ENCODE measurements around the gene VASH2.

VASH2 gene

GRCh38 chr1:212917858-212918257 is 32.5 kb upstream of the VASH2 start:
- Mint-ChIP-seq H3K9me3 (no peaks in the 10 kb centered on the region), H3K4me3 (no peak overlapping the region)

DNA sequence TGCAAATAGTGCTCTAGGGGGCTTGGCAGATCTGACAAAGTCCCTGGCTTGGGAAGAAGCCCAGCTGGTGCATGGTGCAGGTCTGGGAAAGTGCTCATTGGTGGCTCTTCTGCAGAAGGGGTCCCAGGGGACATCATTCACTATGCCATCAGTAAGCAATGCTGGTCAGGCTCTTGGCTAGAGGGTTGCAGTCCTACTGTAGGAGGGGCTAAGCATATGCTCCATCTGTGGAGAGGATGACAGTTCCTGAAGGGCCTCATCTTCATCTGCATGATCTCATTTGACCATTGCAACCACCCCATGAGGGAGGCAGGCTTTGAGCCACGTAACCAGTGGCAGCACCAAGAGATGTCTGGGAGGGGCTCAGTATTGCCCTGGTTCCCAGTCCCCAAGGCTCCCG is 31.5 kb upstream of the VASH2 start:
- no peak overlapping the region for H3K4me3 Mint-ChIP-seq
- ATAC-seq (no peak), DNase-seq (no peak)
- peaks cover 4% of the 10 kb centered on the region for H3K4me1 Mint-ChIP-seq
- H3K36me3 Mint-ChIP-seq (ENCODE audit: low read depth) = no peaks in the 10 kb centered on the region
- H3K27ac Mint-ChIP-seq = no peak overlapping the region
- peaks cover 12% of the 10 kb centered on the region for H3K27me3 Mint-ChIP-seq
- no peaks in the 10 kb centered on the region for H3K9me3 Mint-ChIP-seq

More at GRCh38 chr1:212917858-212918257, 32.5 kb upstream of the VASH2 start:
- H3K27ac Mint-ChIP-seq = no peak overlapping the region
- no peak for DNase-seq
- H3K36me3 Mint-ChIP-seq (ENCODE audit: low read depth) = no peaks in the 10 kb centered on the region
- ATAC-seq = no peak
- peaks cover 12% of the 10 kb centered on the region for H3K27me3 Mint-ChIP-seq
- H3K4me1 Mint-ChIP-seq = peaks cover 4% of the 10 kb centered on the region

- H3K27ac Mint-ChIP-seq = no peak overlapping the region
- DNase-seq (no peak), ATAC-seq (no peak)
- H3K27me3 Mint-ChIP-seq = peaks cover 15% of the 10 kb centered on the region
- H3K4me1 Mint-ChIP-seq = peaks cover 4% of the 10 kb centered on the region
- H3K9me3 Mint-ChIP-seq = no peaks in the 10 kb centered on the region
- H3K4me3 Mint-ChIP-seq = no peak overlapping the region
- no peaks in the 10 kb centered on the region for H3K36me3 Mint-ChIP-seq (ENCODE audit: low read depth)
Observed at GRCh38 chr1:212920246-212920645, 30.1 kb upstream of the VASH2 start.

DNA sequence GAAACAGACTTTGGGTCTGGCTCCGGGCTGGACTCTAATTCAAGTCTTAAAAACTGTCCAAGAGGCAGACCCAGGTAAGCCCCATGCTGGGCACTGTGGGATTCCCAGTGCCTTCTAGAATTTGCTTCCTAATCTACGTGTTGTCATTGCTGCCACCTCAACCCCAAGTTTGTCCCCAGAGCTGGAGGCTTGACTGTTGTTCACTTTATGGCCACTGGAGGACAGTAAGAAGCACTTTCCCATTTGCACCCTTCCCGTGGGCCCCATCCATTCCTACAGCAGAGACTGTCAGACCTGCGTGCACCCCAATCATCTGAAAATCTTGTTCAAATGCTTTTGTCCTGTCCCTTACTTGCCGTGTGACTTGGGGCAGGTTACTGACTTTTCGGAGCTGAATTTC is 29.4 kb upstream of the VASH2 start:
- peaks cover 18% of the 10 kb centered on the region for H3K27me3 Mint-ChIP-seq

GRCh38 chr1:212922016-212922415 is 28.3 kb upstream of the VASH2 start:
- H3K27me3 Mint-ChIP-seq = peaks cover 15% of the 10 kb centered on the region
- H3K4me1 Mint-ChIP-seq = no peaks in the 10 kb centered on the region
- no peak for DNase-seq
- no peak overlapping the region for H3K27ac Mint-ChIP-seq
- ATAC-seq = no peak
- no peaks in the 10 kb centered on the region for H3K9me3 Mint-ChIP-seq
- H3K4me3 Mint-ChIP-seq = no peak overlapping the region
- H3K36me3 Mint-ChIP-seq (ENCODE audit: low read depth) = no peaks in the 10 kb centered on the region

More for the DNA sequence above, 29.4 kb upstream of the VASH2 start:
- peaks cover 4% of the 10 kb centered on the region for H3K4me1 Mint-ChIP-seq
- H3K4me3 Mint-ChIP-seq = no peak overlapping the region
- DNase-seq (no peak), ATAC-seq (no peak)
- H3K9me3 Mint-ChIP-seq = no peaks in the 10 kb centered on the region
- H3K27ac Mint-ChIP-seq = no peak overlapping the region
- no peaks in the 10 kb centered on the region for H3K36me3 Mint-ChIP-seq (ENCODE audit: low read depth)

GRCh38 chr1:212926372-212926771 is 24.0 kb upstream of the VASH2 start:
- H3K4me1 Mint-ChIP-seq = no peaks in the 10 kb centered on the region
- H3K9me3 Mint-ChIP-seq = no peaks in the 10 kb centered on the region
- H3K27ac Mint-ChIP-seq = no peak overlapping the region
- no peaks in the 10 kb centered on the region for H3K36me3 Mint-ChIP-seq (ENCODE audit: low read depth)
- H3K4me3 Mint-ChIP-seq = no peak overlapping the region
- no peak for ATAC-seq
- peaks cover 11% of the 10 kb centered on the region for H3K27me3 Mint-ChIP-seq
- DNase-seq = no peak

DNA sequence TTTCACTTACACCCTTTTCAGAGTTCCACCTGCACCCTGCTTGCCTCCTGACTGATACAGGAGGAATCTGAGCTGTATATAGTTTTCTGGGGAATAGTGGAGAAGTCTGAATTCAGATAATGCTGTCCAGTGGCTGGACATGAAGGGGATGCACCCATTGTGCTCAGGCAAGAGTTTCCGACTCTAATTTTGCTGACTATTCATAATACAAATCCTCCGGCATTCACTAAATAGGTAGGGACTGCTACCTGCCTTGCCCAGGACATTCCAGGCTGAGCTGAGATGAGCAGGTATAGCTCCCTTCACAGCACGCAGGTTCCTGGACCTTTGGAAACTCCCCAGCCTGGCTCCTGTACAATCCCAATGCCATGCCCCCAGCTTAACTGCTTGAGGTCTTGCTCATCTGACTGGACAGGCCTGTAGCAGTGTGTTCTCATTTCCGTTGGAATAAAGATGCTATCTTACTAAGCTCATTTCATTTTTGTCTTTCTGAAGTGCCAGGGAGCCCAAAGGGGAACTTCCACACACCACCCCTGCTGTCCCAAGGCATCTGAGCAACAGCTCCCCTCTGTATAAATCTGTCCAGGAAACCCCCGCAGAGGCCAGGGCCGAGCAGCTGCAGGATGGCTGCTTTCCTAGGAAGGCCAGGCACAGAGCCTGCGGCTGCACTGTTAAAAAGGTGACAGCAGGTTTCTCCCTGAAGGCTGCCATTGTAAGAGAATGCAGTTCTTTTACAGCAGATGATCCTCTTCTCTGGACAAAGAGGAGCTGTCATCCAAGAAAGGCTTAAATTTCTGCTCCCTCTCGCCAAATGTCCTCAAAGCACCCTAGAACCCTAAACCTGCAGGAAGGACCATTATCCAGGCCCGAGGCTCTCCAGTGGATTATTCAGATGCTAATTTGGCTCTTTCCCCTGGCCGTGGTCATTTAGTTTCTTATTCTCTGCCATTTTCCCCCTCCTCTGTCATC is 21.7 kb upstream of the VASH2 start:
- Mint-ChIP-seq H3K4me3 (no peak overlapping the region), H3K9me3 (no peaks in the 10 kb centered on the region), H3K4me1 (no peaks in the 10 kb centered on the region), H3K27me3 (peaks cover 11% of the 10 kb centered on the region), H3K27ac (no peak overlapping the region), H3K36me3 (ENCODE audit: low read depth) (no peaks in the 10 kb centered on the region)
- no peak for ATAC-seq
- DNase-seq = no peak

DNA sequence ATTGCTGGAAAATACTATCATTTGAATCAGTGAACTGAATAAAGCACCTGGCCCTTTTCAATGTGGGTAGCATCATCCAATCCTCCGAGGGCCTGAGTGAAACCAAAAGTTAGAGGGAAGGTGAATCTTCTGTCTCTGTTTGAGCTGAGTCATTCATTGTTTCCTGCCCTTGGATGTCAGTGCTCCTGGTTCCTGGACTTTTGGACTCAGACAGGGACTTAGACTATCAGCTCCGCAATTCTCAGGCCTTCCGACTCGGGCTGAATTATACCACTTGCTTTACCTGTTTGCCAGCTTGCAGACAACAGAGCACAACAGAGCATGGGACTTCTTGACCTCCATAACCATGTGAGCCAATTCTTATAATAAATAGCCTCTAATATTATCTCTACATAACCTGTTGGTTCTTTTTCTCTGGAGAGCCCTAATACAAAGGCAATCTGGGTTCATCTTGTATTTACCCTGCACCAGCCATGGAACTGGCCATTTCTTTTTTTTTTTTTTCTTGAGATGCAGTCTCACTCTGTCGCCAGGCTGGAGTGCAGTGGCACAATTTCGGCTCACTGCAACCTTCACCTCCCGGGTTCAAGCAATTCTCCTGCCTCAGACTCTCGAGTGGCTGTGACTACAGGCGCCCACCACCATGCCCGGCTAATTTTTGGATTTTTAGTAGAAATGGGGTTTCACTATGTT is 19.2 kb upstream of the VASH2 start:
- H3K27ac Mint-ChIP-seq = no peak overlapping the region
- no peak overlapping the region for H3K4me3 Mint-ChIP-seq
- ATAC-seq (no peak), DNase-seq (no peak)
- H3K27me3 Mint-ChIP-seq = no peaks in the 10 kb centered on the region
- no peaks in the 10 kb centered on the region for H3K9me3 Mint-ChIP-seq
- no peaks in the 10 kb centered on the region for H3K4me1 Mint-ChIP-seq
- no peaks in the 10 kb centered on the region for H3K36me3 Mint-ChIP-seq (ENCODE audit: low read depth)

DNA sequence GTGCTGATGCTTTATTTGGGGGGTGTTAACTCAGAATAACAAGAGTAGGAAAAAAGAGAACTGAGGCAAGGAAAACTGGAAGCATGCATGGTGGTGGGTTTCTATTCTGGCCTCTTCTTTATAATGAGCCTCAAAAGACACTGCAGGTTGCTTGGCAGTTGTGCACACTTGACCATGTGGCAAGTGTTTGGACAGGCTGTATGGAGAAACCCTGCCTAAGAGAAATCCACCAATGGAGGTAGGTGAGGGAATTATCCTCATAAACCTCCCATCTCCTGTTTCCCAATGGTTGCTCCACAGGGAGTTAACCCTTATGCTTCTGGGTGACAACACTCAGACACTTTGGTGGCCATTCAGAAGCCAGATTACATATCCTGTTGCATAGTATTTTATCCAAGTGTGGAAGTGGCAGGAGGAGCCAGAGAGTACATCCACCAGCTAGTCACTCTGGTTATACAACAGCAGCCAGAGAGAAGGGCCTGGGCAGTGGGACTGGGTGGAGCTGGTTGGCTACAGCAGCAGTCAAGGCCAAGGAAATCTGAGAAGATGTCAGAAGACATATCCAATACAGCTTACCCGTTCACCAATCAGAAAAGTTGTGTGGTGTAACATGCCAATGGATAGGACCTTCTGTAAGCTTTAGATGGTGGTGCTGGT is 16.4 kb upstream of the VASH2 start:
- Mint-ChIP-seq H3K4me1 (no peaks in the 10 kb centered on the region), H3K27me3 (no peaks in the 10 kb centered on the region), H3K27ac (no peak overlapping the region), H3K4me3 (no peak overlapping the region), H3K36me3 (ENCODE audit: low read depth) (no peaks in the 10 kb centered on the region), H3K9me3 (no peaks in the 10 kb centered on the region)
- no peak for DNase-seq
- ATAC-seq = no peak

GRCh38 chr1:212935387-212935981 is 14.9 kb upstream of the VASH2 start:
- H3K4me3 Mint-ChIP-seq = no peak overlapping the region
- no peak for ATAC-seq
- no peaks in the 10 kb centered on the region for H3K36me3 Mint-ChIP-seq (ENCODE audit: low read depth)
- no peak for DNase-seq
- no peaks in the 10 kb centered on the region for H3K27me3 Mint-ChIP-seq
- H3K9me3 Mint-ChIP-seq = peaks cover 8% of the 10 kb centered on the region
- H3K27ac Mint-ChIP-seq = no peak overlapping the region
- no peaks in the 10 kb centered on the region for H3K4me1 Mint-ChIP-seq

- peaks cover 8% of the 10 kb centered on the region for H3K9me3 Mint-ChIP-seq
- no peaks in the 10 kb centered on the region for H3K36me3 Mint-ChIP-seq (ENCODE audit: low read depth)
- H3K4me1 Mint-ChIP-seq = no peaks in the 10 kb centered on the region
- ATAC-seq (no peak), DNase-seq (no peak)
- H3K27ac Mint-ChIP-seq = no peak overlapping the region
- H3K27me3 Mint-ChIP-seq = no peaks in the 10 kb centered on the region
- H3K4me3 Mint-ChIP-seq = no peak overlapping the region
Observed at GRCh38 chr1:212937034-212937433, 13.3 kb upstream of the VASH2 start.

DNA sequence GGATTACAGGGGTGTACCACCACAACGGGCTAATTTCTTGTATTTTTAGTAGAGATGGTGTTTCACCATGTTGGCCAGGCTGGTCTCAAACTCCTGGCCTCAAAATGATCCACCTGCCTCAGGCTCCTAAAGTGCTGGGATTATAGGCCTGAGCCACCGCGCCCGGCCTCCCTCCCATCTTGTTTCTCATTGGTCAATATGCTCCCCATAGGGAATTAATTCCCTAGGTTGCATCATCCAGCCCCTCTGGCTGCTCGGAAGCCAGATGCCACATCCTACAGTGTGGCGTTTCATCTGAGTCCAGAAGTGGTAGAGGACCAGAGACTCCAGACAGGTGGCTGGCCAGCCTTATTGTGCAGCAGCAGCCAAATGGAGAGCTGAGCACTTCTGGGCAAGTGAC is 11.5 kb upstream of the VASH2 start:
- no peak for DNase-seq
- no peak overlapping the region for H3K27ac Mint-ChIP-seq

GRCh38 chr1:212941452-212941851 is 8.9 kb upstream of the VASH2 start:
- no peak overlapping the region for H3K27ac Mint-ChIP-seq
- ATAC-seq = no peak
- no peaks in the 10 kb centered on the region for H3K4me1 Mint-ChIP-seq
- no peaks in the 10 kb centered on the region for H3K36me3 Mint-ChIP-seq (ENCODE audit: low read depth)
- DNase-seq = no peak
- H3K4me3 Mint-ChIP-seq = no peak overlapping the region
- no peaks in the 10 kb centered on the region for H3K27me3 Mint-ChIP-seq
- H3K9me3 Mint-ChIP-seq = peaks cover 8% of the 10 kb centered on the region

More for the DNA sequence above, 11.5 kb upstream of the VASH2 start:
- Mint-ChIP-seq H3K9me3 (peaks cover 8% of the 10 kb centered on the region), H3K27me3 (no peaks in the 10 kb centered on the region), H3K36me3 (ENCODE audit: low read depth) (no peaks in the 10 kb centered on the region), H3K4me3 (no peak overlapping the region), H3K4me1 (no peaks in the 10 kb centered on the region)
- ATAC-seq = no peak

- Mint-ChIP-seq H3K4me1 (no peaks in the 10 kb centered on the region), H3K36me3 (ENCODE audit: low read depth) (no peaks in the 10 kb centered on the region), H3K9me3 (peaks cover 8% of the 10 kb centered on the region), H3K27ac (no peak overlapping the region), H3K27me3 (no peaks in the 10 kb centered on the region), H3K4me3 (no peak overlapping the region)
- ATAC-seq (no peak), DNase-seq (no peak)
Observed at GRCh38 chr1:212942679-212943392, 7.5 kb upstream of the VASH2 start.
